GM12864 (cell line): ENCODE results near the gene ARL6IP6.

Experiments used
- DNase-seq: peaks from one replicate; pipeline ENCODE4 v3.0.0-alpha.2; 2011; ENCODE audit warnings: low read depth
- H3K4me3 ChIP-seq: 2 replicates; pipeline ENCODE4 v1.5.1; 2011; ENCODE audit warnings: mild to moderate bottlenecking, low read depth, low read length, control low read depth
- TF ChIP-seq, protein P1 (sequence below): IDR thresholded peaks from 2 replicates; pipeline ENCODE4 v1.5.1; 2011; ENCODE audit warnings: low read depth, mild to moderate bottlenecking, moderate library complexity, low read length, control low read depth, inconsistent platforms; ENCODE audit errors: missing control alignments

Gene ARL6IP6

DNA sequence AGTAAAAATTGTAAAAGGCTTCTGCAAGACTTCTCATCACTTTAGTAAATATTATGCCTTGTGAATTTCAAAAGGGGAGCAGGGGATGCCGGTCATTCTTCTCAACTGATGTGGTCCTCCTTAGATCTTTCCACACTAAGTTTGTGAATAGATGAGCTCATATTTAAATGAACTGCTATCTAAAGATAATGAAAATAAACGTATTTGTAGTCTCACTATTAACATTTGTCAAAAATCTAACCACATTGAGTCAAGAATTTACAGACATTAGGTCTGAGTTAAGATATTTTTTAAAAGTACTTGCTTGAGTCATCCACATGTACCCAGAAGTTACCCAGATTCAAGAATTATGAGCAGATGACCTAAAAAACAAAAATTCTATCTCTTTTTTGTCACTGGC, 7.7 kb upstream of the ARL6IP6 start:
- DNase-seq, result no peak
- TF ChIP-seq, protein P1, sequence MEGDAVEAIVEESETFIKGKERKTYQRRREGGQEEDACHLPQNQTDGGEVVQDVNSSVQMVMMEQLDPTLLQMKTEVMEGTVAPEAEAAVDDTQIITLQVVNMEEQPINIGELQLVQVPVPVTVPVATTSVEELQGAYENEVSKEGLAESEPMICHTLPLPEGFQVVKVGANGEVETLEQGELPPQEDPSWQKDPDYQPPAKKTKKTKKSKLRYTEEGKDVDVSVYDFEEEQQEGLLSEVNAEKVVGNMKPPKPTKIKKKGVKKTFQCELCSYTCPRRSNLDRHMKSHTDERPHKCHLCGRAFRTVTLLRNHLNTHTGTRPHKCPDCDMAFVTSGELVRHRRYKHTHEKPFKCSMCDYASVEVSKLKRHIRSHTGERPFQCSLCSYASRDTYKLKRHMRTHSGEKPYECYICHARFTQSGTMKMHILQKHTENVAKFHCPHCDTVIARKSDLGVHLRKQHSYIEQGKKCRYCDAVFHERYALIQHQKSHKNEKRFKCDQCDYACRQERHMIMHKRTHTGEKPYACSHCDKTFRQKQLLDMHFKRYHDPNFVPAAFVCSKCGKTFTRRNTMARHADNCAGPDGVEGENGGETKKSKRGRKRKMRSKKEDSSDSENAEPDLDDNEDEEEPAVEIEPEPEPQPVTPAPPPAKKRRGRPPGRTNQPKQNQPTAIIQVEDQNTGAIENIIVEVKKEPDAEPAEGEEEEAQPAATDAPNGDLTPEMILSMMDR, result no peak
- H3K4me3 ChIP-seq, result no peak overlapping the region

DNA sequence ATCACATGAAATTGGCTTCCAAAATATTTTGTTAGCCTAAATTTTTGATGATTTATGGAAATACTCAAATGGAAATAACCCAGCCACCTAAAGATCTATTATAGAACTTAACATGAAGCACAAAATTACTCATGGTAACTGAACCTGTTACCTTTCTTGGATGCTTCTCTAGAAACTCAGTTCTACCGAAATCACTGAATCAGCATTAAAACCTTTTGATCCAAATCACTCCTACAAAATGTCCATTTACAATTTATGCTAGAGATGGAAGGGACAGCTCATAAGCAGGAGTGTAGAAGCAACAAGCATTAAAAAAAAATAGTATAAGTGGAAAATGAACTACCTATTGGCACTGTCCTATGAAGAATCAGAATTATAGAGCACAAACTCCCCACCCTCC, 3.3 kb upstream of the ARL6IP6 start:
- DNase-seq, result no peak
- TF ChIP-seq, protein P1, result no peak
- H3K4me3 ChIP-seq, result no peak overlapping the region; the same call in 1 of the 2 replicates

DNA sequence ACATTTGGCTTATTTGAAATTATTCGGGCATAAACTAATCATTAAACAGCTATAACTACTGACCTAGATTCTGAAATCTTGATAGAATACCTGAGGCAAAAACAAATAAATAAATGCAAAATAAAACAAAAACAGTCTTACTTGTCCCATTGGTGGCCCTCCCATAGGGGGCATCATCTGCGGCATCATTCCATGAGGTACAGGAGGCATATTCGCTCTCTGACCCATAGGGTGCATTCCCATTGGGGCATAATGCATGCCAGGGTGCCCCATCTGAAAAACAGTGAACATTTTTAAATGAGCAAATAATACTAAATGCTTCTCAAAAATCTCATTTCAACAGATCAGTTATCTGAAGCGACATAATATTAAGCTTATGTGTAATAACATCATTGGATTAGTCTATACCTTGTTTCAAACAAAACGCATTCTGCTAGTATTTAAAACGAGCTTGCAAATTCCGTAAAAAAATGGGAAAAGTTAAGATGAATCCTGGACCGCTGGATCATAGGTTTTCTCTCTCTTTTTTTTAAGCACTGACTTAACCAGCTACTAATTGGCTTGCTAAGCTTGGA, 2.5 kb upstream of the ARL6IP6 start:
- TF ChIP-seq, protein P1, result peak; percentile 69
- H3K4me3 ChIP-seq, result peak overlapping the region; percentile 96
- no peak for DNase-seq

DNA sequence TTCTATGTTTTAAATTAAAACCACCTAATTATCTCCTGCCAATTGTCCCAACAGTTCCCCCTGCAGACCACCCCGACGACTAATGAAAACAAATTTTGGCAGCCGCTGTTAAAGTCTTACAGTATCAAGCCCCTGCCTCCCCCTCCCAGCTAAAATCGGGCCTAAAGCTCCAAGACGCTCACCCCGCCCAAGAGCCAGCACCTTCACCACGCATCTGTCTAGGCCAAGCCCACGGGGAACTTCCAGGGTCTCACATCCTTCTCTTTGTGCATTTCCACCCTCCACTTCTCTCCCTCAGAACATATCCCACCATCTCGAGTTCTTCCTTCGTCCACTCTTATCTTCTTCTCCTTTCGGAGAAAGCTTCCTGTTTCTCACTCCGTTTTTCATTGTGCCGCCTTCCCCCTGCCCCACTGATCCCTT, 1.6 kb upstream of the ARL6IP6 start:
- TF ChIP-seq, protein P1, result no peak
- no peak for DNase-seq
- peak overlapping the region; percentile 96 for H3K4me3 ChIP-seq

DNA sequence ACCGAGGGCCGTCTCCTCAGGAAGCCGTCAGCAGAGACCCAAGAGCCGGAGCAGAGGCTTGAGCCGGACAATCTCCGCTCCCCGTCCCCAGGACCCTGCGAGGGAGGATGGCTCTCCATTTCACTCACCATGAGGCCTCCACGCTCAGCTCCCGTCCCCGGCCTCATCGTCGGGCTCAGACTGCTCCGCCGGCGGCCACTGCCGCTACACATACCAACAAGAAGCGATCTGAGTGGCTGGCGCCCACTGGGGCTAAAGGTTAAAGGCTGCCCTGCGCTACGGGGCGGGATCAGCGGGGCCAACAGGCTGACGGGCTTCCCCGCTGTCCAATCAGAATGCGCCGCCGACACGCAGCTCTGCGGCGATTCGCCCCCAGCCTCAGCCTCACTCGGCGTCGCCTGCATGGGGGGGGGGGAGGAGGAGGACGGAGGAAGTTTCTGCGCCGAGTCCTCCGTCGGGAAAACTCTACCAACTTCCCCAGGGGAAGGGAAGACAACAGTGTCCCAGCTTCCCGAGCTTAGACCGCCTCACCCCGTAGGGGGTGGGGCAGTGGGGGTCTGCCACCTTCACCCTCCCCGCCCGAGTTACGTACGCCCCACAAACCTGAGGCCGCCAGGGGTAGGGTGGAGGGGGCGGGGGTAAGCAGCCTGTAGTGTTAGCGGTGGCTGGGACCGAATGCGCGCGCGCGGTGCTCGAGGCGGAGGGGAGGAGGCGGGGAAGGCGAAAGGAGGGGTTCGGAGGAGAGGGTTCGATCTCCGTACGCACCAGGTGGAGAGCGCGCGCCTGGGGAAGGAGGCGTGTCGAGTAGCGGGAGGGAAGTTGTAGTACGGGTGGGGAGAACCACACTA, 968 bp upstream of the ARL6IP6 start, which contains the start of gene PRPF40A:
Gene PRPF40A (minus strand): TSS at position 234 of the 848 bp plus-strand sequence. CDS start 22 bp downstream, at position 212.
- peak; percentile 95 for DNase-seq
- peak within 1 kb of the TSS; percentile 96 for H3K4me3 ChIP-seq
- TF ChIP-seq, protein P1, result peak; percentile 4

DNA sequence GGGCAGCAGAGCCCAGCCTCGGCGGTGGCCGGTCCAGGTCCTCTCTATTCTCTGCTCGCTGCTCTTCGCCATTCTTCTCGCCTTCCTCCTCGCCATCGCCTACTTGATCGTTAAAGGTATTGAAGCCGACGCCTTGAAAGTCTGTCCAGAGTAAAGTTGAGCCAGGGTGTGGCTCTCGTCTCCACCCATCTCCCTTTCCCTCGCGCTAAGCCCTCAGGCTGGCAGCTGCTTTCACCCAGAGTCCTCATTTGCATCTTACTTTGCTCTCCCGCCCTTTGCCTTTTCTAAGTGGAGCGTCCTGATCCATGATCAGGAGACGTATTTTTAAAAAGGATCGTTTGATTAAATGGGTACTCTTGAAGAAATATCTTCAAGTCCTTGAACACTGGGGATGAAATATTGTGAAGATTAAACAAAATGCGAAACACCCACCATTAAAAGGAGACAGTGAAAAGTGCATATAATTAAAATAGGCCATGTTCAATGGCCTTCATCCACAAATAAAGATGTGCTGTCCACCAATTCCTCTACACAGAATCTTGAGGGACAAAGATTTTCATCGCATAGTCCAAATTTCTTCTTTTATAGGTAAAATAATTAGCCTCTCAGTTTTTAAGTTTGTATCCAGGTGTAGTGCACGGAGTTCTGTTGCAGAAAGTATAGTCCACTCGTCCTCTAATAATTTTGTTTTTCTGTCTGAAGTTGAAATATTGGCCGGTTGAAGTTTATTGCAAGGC, 657 bp downstream of the ARL6IP6 start:
- peak overlapping the region; percentile 96 for H3K4me3 ChIP-seq
- TF ChIP-seq, protein P1, result no peak
- DNase-seq, result no peak
